Measurements from ENCODE around the gene CNNM3.

The CNNM3 gene

DNA sequence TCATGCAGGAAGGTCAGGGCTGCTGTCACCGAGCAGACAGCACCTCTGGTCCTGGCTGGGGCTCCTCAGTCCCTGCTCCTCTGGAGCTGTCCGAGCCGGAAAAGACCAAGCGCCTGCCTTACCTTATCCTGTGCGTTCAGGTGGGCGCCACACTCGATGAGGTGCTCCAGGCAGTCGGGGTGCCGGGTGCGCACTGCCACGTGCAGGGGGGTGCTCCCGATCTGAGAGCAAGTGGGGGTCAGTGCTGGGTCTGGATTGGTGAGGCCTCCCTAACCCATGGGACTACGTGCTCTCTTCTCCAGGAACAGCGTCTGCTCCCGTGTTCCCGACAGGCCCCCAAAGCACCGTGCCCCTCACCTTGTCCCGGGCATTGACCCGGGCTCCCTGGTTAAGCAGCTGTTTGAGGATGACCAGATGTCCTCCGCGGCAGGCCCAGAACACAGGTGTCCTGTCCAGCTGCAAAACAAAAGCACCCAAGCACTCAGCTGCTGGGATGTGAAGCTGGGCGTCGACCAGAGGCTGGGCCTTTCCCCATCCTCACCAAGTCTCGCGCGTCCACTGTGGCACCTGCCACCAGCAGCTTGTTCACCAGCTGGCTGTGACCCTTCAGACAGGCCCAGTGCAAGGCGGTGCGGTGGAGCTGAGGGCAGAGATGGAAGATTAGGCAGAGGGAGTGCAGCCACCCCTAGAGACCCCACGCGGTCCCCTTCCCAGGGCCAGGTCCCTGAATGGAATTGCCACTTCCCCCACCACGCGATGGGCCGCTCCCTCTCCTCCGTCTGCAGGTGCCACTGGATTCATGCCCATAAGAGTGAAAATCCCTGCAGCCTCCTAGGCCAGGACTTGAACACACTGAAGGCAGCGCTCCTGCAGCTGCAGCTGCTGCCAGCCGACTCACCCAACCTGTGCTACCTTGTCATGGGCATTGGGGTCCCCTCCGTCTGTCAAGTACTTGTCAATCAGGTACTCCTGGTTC is 24.1 kb downstream of the CNNM3 start:
- H3K4me2 ChIP-seq (ENCODE audit: low read depth, low read length, poor library complexity, severe bottlenecking) = peak overlapping the region; percentile 38
- no peak overlapping the region for H3K27ac ChIP-seq (ENCODE audit: low read depth, low read length)
- H3F3A ChIP-seq (ENCODE audit: insufficient read depth) = no peaks in the 10 kb centered on the region
- no peak overlapping the region for H3K4me3 ChIP-seq (ENCODE audit: insufficient read depth, low read length, poor library complexity, severe bottlenecking)
- H3K9ac ChIP-seq (ENCODE audit: low read length) = peak overlapping the region; percentile 34
- H3K9me2 ChIP-seq (replicated peaks; ENCODE audit: insufficient read depth, low read length) = no peaks in the 10 kb centered on the region
- no peaks in the 10 kb centered on the region for H3K79me2 ChIP-seq (ENCODE audit: insufficient read depth, low read length)
- TF ChIP-seq EZH2phosphoT487 (conservative IDR thresholded peaks at IDR 0.05; ENCODE audit: low read length) = no peak
- TF ChIP-seq, protein P1, sequence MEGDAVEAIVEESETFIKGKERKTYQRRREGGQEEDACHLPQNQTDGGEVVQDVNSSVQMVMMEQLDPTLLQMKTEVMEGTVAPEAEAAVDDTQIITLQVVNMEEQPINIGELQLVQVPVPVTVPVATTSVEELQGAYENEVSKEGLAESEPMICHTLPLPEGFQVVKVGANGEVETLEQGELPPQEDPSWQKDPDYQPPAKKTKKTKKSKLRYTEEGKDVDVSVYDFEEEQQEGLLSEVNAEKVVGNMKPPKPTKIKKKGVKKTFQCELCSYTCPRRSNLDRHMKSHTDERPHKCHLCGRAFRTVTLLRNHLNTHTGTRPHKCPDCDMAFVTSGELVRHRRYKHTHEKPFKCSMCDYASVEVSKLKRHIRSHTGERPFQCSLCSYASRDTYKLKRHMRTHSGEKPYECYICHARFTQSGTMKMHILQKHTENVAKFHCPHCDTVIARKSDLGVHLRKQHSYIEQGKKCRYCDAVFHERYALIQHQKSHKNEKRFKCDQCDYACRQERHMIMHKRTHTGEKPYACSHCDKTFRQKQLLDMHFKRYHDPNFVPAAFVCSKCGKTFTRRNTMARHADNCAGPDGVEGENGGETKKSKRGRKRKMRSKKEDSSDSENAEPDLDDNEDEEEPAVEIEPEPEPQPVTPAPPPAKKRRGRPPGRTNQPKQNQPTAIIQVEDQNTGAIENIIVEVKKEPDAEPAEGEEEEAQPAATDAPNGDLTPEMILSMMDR (IDR thresholded peaks at IDR 0.05; ENCODE audit: insufficient read depth, low read length, poor library complexity, severe bottlenecking) = no peak
- no peaks in the 10 kb centered on the region for H3K36me3 ChIP-seq (ENCODE audit: low read length)
- H3K27me3 ChIP-seq (ENCODE audit: low read length) = no peaks in the 10 kb centered on the region
- H4K20me1 ChIP-seq (ENCODE audit: low read depth, low read length) = no peaks in the 10 kb centered on the region
- H3K9me3 ChIP-seq (ENCODE audit: insufficient read depth, low read length) = no peaks in the 10 kb centered on the region
- H2AFZ ChIP-seq (ENCODE audit: low read depth, low read length, severe bottlenecking) = peak overlapping the region; percentile 70

DNA sequence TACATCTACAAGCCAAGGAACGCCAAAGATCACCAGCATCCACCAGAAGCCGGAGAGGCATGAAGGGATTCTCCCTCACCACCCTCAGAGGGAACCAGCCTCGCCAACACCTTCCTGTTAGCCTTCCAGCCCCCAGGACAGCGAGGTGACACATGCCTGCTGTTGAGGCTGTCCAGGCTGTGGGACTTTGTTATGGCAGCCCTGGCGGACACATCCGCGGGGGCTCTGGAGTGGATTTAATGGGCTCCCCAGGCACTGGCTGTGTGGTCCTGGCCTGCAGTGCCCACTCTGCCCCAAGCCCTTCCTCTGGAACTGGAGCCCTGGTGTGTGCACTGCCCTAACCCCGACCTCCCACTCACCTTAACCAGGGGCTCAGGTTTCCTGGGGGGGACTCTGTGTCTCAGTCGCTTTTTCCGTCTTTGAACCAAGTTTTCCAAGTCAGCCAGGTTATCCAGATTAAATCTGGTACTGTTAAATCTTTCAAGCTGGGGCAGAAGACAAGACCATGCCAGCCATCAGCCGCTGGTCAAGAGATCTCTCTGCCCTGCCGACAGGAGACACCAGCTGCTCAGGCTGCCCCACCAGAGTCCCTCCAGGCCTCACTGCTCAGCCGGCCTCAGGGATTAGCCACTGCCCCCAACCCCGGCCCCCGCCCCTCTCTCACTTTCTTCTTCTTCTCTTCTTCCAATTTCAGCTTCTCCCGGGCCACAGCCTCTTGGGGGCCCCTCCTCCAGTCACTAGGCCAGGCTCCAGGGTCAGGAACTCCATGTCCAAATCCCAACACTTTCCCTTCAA is 25.8 kb downstream of the CNNM3 start:
- Histone ChIP-seq H3F3A (ENCODE audit: insufficient read depth) (no peaks in the 10 kb centered on the region), H3K27me3 (ENCODE audit: low read length) (no peaks in the 10 kb centered on the region), H2AFZ (ENCODE audit: low read depth, low read length, severe bottlenecking) (no peak overlapping the region), H3K4me2 (ENCODE audit: low read depth, low read length, poor library complexity, severe bottlenecking) (no peak overlapping the region), H3K27ac (ENCODE audit: low read depth, low read length) (no peak overlapping the region), H3K9me3 (ENCODE audit: insufficient read depth, low read length) (no peaks in the 10 kb centered on the region), H3K36me3 (ENCODE audit: low read length) (no peaks in the 10 kb centered on the region), H3K4me3 (ENCODE audit: insufficient read depth, low read length, poor library complexity, severe bottlenecking) (no peak overlapping the region), H3K9me2 (replicated peaks; ENCODE audit: insufficient read depth, low read length) (no peaks in the 10 kb centered on the region), H3K79me2 (ENCODE audit: insufficient read depth, low read length) (no peaks in the 10 kb centered on the region), H4K20me1 (ENCODE audit: low read depth, low read length) (no peaks in the 10 kb centered on the region), H3K9ac (ENCODE audit: low read length) (no peak overlapping the region)
- TF ChIP-seq, protein P1 (IDR thresholded peaks at IDR 0.05; ENCODE audit: insufficient read depth, low read length, poor library complexity, severe bottlenecking) = no peak
- TF ChIP-seq EZH2phosphoT487 (conservative IDR thresholded peaks at IDR 0.05; ENCODE audit: low read length) = no peak

DNA sequence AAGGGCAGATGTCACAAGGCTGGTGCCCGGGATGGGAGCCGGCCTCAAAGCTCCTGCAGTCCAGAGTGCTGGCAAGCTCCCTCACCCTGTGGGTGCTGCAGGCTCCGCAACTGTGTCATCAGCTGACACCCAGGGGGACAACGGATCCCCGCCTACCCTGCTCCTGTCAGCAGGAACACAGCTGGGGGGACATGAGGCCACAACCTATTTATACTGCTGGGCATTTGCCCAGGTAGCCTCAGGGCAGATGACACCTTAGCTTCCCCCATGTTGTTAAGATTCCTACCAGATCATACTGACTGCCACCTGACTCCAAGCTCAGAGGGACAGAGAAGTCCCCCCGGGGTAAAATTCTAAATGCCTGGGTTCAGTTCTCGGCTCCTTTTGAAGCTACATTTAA is 26.5 kb downstream of the CNNM3 start:
- H3F3A ChIP-seq (ENCODE audit: insufficient read depth) = no peaks in the 10 kb centered on the region
- H3K9me3 ChIP-seq (ENCODE audit: insufficient read depth, low read length) = no peaks in the 10 kb centered on the region
- H3K27me3 ChIP-seq (ENCODE audit: low read length) = no peaks in the 10 kb centered on the region
- TF ChIP-seq EZH2phosphoT487 (conservative IDR thresholded peaks at IDR 0.05; ENCODE audit: low read length) = no peak
- H3K79me2 ChIP-seq (ENCODE audit: insufficient read depth, low read length) = no peaks in the 10 kb centered on the region
- no peaks in the 10 kb centered on the region for H3K36me3 ChIP-seq (ENCODE audit: low read length)
- H3K9ac ChIP-seq (ENCODE audit: low read length) = no peak overlapping the region
- no peak overlapping the region for H3K27ac ChIP-seq (ENCODE audit: low read depth, low read length)
- H3K4me3 ChIP-seq (ENCODE audit: insufficient read depth, low read length, poor library complexity, severe bottlenecking) = no peak overlapping the region
- no peaks in the 10 kb centered on the region for H4K20me1 ChIP-seq (ENCODE audit: low read depth, low read length)
- no peak overlapping the region for H2AFZ ChIP-seq (ENCODE audit: low read depth, low read length, severe bottlenecking)
- H3K9me2 ChIP-seq (replicated peaks; ENCODE audit: insufficient read depth, low read length) = no peaks in the 10 kb centered on the region
- H3K4me2 ChIP-seq (ENCODE audit: low read depth, low read length, poor library complexity, severe bottlenecking) = no peak overlapping the region
